Measurements from ENCODE around the gene MAP4K3.

The MAP4K3 gene

DNA sequence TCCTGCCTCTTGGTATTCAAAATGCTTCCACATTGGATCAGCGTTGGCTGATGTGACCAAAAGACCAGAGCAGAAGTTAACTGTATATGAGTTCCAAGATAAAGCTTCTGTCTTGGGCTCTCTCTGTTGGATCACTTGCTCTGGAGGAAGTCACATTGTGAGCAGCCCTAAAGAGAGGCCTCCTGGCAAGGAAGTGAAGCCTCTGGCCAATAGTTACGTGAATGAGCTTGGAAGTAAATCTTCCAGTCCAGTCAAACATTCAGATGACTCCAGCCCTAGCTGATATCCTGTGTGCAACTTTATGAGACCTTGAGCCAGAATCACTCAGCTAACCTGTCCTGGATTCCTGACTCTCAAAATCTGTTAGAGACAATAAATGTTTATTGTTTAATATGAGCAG, 125.6 kb downstream of the MAP4K3 start:
- DNase-seq (ENCODE audit: low read depth) = no peak
- TF ChIP-seq CTCF (IDR thresholded peaks at IDR 0.05; ENCODE audit: low read depth, low read length) (no peak), MYC (IDR thresholded peaks at IDR 0.05; ENCODE audit: low read depth, low read length) (no peak), POLR2A (IDR thresholded peaks at IDR 0.05; ENCODE audit: extremely low read depth, insufficient read length) (no peak)
- TF ChIP-seq, protein P1, sequence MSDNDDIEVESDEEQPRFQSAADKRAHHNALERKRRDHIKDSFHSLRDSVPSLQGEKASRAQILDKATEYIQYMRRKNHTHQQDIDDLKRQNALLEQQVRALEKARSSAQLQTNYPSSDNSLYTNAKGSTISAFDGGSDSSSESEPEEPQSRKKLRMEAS (IDR thresholded peaks at IDR 0.05; ENCODE audit: low read depth, low read length) = no peak
- no peak overlapping the region for H3K4me3 ChIP-seq (ENCODE audit: low read depth, low read length)

DNA sequence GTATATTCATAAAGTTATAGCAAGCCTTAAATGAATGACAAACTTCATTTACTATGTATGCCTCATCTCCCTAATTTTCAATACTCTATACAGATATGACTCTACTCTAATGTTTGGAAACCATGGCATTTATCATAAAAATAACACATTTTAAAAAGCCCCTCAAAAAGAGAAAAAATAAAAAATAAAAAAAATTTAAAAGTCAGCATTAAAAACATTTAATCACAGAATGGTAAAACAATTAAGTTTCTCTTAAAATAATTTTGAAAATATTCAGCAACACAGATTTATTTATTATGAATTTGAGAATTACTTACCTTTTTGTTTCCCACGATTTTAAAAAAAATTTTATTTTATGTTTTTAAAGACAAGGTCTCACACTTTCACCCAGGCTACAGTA, 128.3 kb downstream of the MAP4K3 start:
- TF ChIP-seq POLR2A (IDR thresholded peaks at IDR 0.05; ENCODE audit: extremely low read depth, insufficient read length) (no peak), CTCF (IDR thresholded peaks at IDR 0.05; ENCODE audit: low read depth, low read length) (no peak), MYC (IDR thresholded peaks at IDR 0.05; ENCODE audit: low read depth, low read length) (no peak)
- TF ChIP-seq, protein P1 (IDR thresholded peaks at IDR 0.05; ENCODE audit: low read depth, low read length) = no peak
- DNase-seq (ENCODE audit: low read depth) = no peak
- no peak overlapping the region for H3K4me3 ChIP-seq (ENCODE audit: low read depth, low read length)

DNA sequence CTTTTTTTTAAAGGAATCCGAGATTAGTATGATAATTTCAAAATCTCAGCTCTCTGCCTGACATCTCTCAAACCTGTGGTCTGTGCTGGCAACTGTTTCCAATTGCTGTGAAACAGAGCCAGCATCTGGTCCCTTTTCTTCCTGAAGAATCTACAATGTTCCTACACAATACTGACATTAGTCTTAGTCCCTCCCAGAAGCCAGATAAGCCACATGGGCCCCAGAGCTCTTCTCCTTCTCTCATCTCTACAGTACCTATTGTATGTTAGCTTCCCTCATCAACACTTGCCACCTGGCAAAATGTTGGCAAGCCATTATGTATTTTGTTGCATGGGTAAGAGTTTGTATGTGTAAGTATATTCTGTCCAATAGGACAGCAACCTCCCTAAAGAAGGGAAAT, 130.5 kb downstream of the MAP4K3 start:
- TF ChIP-seq CTCF (IDR thresholded peaks at IDR 0.05; ENCODE audit: low read depth, low read length) (no peak), MYC (IDR thresholded peaks at IDR 0.05; ENCODE audit: low read depth, low read length) (no peak), POLR2A (IDR thresholded peaks at IDR 0.05; ENCODE audit: extremely low read depth, insufficient read length) (no peak)
- TF ChIP-seq, protein P1 (IDR thresholded peaks at IDR 0.05; ENCODE audit: low read depth, low read length) = no peak
- H3K4me3 ChIP-seq (ENCODE audit: low read depth, low read length) = no peak overlapping the region
- DNase-seq (ENCODE audit: low read depth) = no peak

DNA sequence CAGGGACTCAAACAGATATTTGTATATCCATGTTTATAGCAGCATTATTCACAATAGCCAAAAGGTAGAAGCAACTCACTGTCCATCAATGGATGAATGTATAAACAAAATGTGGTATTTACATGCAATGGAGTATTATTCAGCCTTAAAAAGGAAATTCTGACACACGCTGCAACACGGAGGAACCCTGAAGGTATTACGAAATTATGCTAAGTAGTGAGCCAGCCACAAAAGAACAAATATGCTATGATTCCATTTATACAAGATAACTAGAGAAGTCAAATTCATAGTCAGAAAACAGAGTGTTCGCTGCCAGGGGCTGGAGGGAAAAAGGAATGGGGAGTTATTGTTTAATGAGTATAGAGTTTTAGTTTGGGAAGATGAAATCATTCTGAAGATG, 132.4 kb downstream of the MAP4K3 start:
- TF ChIP-seq POLR2A (IDR thresholded peaks at IDR 0.05; ENCODE audit: extremely low read depth, insufficient read length) (no peak), MYC (IDR thresholded peaks at IDR 0.05; ENCODE audit: low read depth, low read length) (no peak)
- no peak for DNase-seq (ENCODE audit: low read depth)
- H3K4me3 ChIP-seq (ENCODE audit: low read depth, low read length) = no peak overlapping the region

GRCh38 chr2:39304200-39304599, 132.9 kb downstream of the MAP4K3 start:
- H3K4me3 ChIP-seq (ENCODE audit: low read depth, low read length) = no peak overlapping the region
- TF ChIP-seq, protein P1 (IDR thresholded peaks at IDR 0.05; ENCODE audit: low read depth, low read length) = no peak
- TF ChIP-seq POLR2A (IDR thresholded peaks at IDR 0.05; ENCODE audit: extremely low read depth, insufficient read length) (no peak), MYC (IDR thresholded peaks at IDR 0.05; ENCODE audit: low read depth, low read length) (no peak), CTCF (IDR thresholded peaks at IDR 0.05; ENCODE audit: low read depth, low read length) (no peak)
- no peak for DNase-seq (ENCODE audit: low read depth)

DNA sequence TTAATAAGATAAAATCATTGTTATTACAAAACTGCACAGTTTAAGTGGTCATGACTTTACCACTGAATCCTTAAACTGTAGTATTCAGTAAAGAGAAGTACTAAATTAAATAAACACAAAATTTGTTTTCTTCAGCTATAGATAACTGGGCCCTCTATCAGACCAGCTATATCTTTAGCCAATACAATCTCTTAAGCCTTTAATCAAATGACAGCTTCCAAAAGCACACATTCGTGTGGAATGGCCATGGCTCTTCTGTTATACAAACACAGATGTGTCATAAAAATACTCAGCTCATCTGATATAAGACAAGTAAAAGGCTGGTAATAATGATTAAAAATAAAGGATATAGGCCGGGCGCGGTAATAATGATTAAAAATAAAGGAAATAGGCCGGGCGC, 135.7 kb downstream of the MAP4K3 start:
- DNase-seq (ENCODE audit: low read depth) = no peak
- TF ChIP-seq CTCF (IDR thresholded peaks at IDR 0.05; ENCODE audit: low read depth, low read length) (no peak), MYC (IDR thresholded peaks at IDR 0.05; ENCODE audit: low read depth, low read length) (no peak), POLR2A (IDR thresholded peaks at IDR 0.05; ENCODE audit: extremely low read depth, insufficient read length) (no peak)
- TF ChIP-seq, protein P1 (IDR thresholded peaks at IDR 0.05; ENCODE audit: low read depth, low read length) = no peak
- H3K4me3 ChIP-seq (ENCODE audit: low read depth, low read length) = no peak overlapping the region
